NK-92 (cell line): ENCODE results near the gene GSTO1.
"Not testable (repeated sequence)": the region's sequence is repeated elsewhere in the genome, so short reads cannot be mapped to it uniquely, and the experiment has no call there.

Source experiments
- DNase-seq: peaks from one replicate; lab custom pipeline; 2025; ENCODE audit not compliant: unreplicated experiment; lab: John Stamatoyannopoulos, UW

The GSTO1 gene

GRCh38 chr10:104254493-104255310 lies at the start of gene GSTO1:
Gene GSTO1, plus strand, starts transcription at chr10:104254892. Its CDS starts 37 bp downstream, at chr10:104254929.
- DNase-seq: no peak

GRCh38 chr10:104208730-104209129 lies 46.0 kb upstream of the GSTO1 start:
- no peak for DNase-seq

GRCh38 chr10:104209575-104210198 lies 45.0 kb upstream of the GSTO1 start:
- no peak for DNase-seq

- DNase-seq: no peak
Observed at GRCh38 chr10:104216631-104217030, 38.1 kb upstream of the GSTO1 start.

- no peak for DNase-seq
Observed at GRCh38 chr10:104218751-104219150, 35.9 kb upstream of the GSTO1 start.

GRCh38 chr10:104220522-104220921 lies 34.2 kb upstream of the GSTO1 start:
- no peak for DNase-seq

- no peak for DNase-seq
Observed at GRCh38 chr10:104223304-104223703, 31.4 kb upstream of the GSTO1 start.

- no peak for DNase-seq
Observed at GRCh38 chr10:104230490-104230889, 24.2 kb upstream of the GSTO1 start.

- peak; percentile 86 for DNase-seq
Observed at GRCh38 chr10:104231784-104232612, 22.7 kb upstream of the GSTO1 start, which contains the start of gene CFAP43. Gene CFAP43, minus strand, starts transcription at chr10:104232364. Its CDS starts 118 bp downstream, at chr10:104232246.

- DNase-seq: no peak
Observed at GRCh38 chr10:104232613-104233102, 22.0 kb upstream of the GSTO1 start.

GRCh38 chr10:104233817-104234216 lies 20.9 kb upstream of the GSTO1 start:
- DNase-seq: no peak

GRCh38 chr10:104234934-104235333 lies 19.8 kb upstream of the GSTO1 start:
- DNase-seq: no peak

GRCh38 chr10:104235801-104236200 lies 18.9 kb upstream of the GSTO1 start:
- no peak for DNase-seq

- no peak for DNase-seq
Observed at GRCh38 chr10:104240078-104240477, 14.6 kb upstream of the GSTO1 start.

GRCh38 chr10:104242545-104242944 lies 12.1 kb upstream of the GSTO1 start:
- no peak for DNase-seq

GRCh38 chr10:104243009-104243408 lies 11.7 kb upstream of the GSTO1 start:
- DNase-seq: not testable (repeated sequence)

- no peak for DNase-seq
Observed at GRCh38 chr10:104243512-104243911, 11.2 kb upstream of the GSTO1 start.

- no peak for DNase-seq
Observed at GRCh38 chr10:104245066-104245632, 9.5 kb upstream of the GSTO1 start.

- DNase-seq: no peak
Observed at GRCh38 chr10:104246976-104247375, 7.7 kb upstream of the GSTO1 start.

GRCh38 chr10:104247513-104248146 lies 7.1 kb upstream of the GSTO1 start:
- DNase-seq: no peak
